Endothelial cell of umbilical vein (primary cell): ENCODE results near the gene TYSND1. TPM values are rescaled to one million over a fixed set of nuclear protein-coding genes. Genes with fewer than 3 reads are reported as not detected.

Experiments
- BruUV-seq: library from RNA; stranded (reverse); fragments of 400-500 nt; replicated peaks from 2 replicates; lab custom pipeline; 2021; lab: Mats Ljungman, UMichigan
- CTCF ChIA-PET: fragments of 300-600, 350-600 bp; sonication (Branson Sonifier 250); formaldehyde crosslinking; loops from one replicate; lab custom pipeline; 2021; ENCODE audit warnings: antibody characterized with exemption, inconsistent platforms; lab: Charles Lee
- POLR2A ChIA-PET: fragments of 300-600, 350-600 bp; sonication (Branson Sonifier 250); formaldehyde crosslinking; loops from one replicate; lab custom pipeline; 2021; ENCODE audit warnings: antibody characterized with exemption, inconsistent platforms; lab: Charles Lee
- DNase-seq: peaks from one replicate; pipeline ENCODE4 v3.0.0-alpha.2; 2011; ENCODE audit warnings: low read depth, low spot score
- FAIRE-seq: peaks from 2 replicates; lab custom pipeline; 2011; peaks lifted over from hg19 to GRCh38; lab: Jason Lieb, UNC
- H2AFZ ChIP-seq: 2 replicates; pipeline ENCODE4 v1.6.0; 2012; ENCODE audit warnings: low read depth, low read length, control low read depth, inconsistent platforms
- H3K27ac ChIP-seq: 2 replicates; pipeline ENCODE4 v1.5.1; 2011; ENCODE audit warnings: low read depth, mild to moderate bottlenecking, control low read depth, low read length, moderate library complexity; ENCODE audit not compliant: insufficient read depth
- H3K27me3 ChIP-seq, 2 experiments: 2 replicates each; pipeline versions ENCODE4 v1.6.0 to v1.6.1; 2011; ENCODE audit warnings: low read length in 2 of 2, mixed read lengths in 1 of 2; ENCODE audit not compliant: control insufficient read depth in 2 of 2, insufficient read depth in 2 of 2
- H3K36me3 ChIP-seq, 2 experiments: 2 replicates in 1 of 2; 3 replicates in 1 of 2; pipeline ENCODE4 v1.5.1; 2011; ENCODE audit warnings: low read length in 2 of 2, mild to moderate bottlenecking in 1 of 2, moderate library complexity in 1 of 2; ENCODE audit not compliant: control insufficient read depth in 2 of 2, insufficient read depth in 2 of 2; ENCODE audit errors: extremely low read depth in 1 of 2
- H3K4me1 ChIP-seq: 3 replicates; pipeline ENCODE4 v1.5.1; 2011; ENCODE audit warnings: mild to moderate bottlenecking, low read length; ENCODE audit not compliant: control insufficient read depth, insufficient read depth; ENCODE audit errors: extremely low read depth
- H3K4me2 ChIP-seq: 2 replicates; pipeline ENCODE4 v1.6.1; 2011; ENCODE audit warnings: low read length, control low read depth, mixed read lengths; ENCODE audit not compliant: insufficient read depth
- H3K4me3 ChIP-seq, 3 experiments: fragments of 200-600 bp in 1 of 3; sonication (generic), shearing (Covaris generic) in 1 of 3; replicated peaks in 1 of 3; 2 replicates each; pipeline ENCODE4 v1.5.1; 2011 to 2016; ENCODE audit warnings: control low read depth in 3 of 3, low read length in 3 of 3, mild to moderate bottlenecking in 2 of 3, inconsistent platforms in 1 of 3, low read depth in 1 of 3, moderate library complexity in 1 of 3; ENCODE audit not compliant: insufficient read depth in 1 of 3
- H3K79me2 ChIP-seq: 2 replicates; pipeline ENCODE4 v1.6.0; 2012; ENCODE audit warnings: low read length, inconsistent platforms; ENCODE audit not compliant: control insufficient read depth, insufficient read depth
- H3K9ac ChIP-seq: replicated peaks from 2 replicates; pipeline ENCODE3; 2011; ENCODE audit warnings: low read length, control low read depth; ENCODE audit not compliant: insufficient read depth; ENCODE audit errors: extremely low read depth
- H3K9me1 ChIP-seq: replicated peaks from 3 replicates; pipeline ENCODE4 v1.6.0; 2011; ENCODE audit warnings: mild to moderate bottlenecking, low read length; ENCODE audit not compliant: control insufficient read depth, insufficient read depth; ENCODE audit errors: extremely low read depth
- H3K9me3 ChIP-seq: replicated peaks from 2 replicates; pipeline ENCODE4 v1.5.1; 2012; ENCODE audit warnings: low read length, inconsistent platforms; ENCODE audit not compliant: control insufficient read depth, insufficient read depth
- H4K20me1 ChIP-seq: replicated peaks from 2 replicates; pipeline ENCODE3; 2011; ENCODE audit warnings: mild to moderate bottlenecking, low read length; ENCODE audit not compliant: control insufficient read depth, insufficient read depth; ENCODE audit errors: extremely low read depth
- CTCF ChIP-seq, 2 donors: IDR thresholded peaks; 1 replicate in 1 of 2; 2 replicates in 1 of 2; pipeline ENCODE4 v1.5.1; 2011; ENCODE audit warnings: low read length in 2 of 2, mild to moderate bottlenecking in 2 of 2, moderate library complexity in 2 of 2, control low read depth in 1 of 2, inconsistent platforms in 1 of 2, low read depth in 1 of 2; ENCODE audit not compliant: insufficient read depth in 1 of 2; ENCODE audit errors: extremely low read depth in 1 of 2
- EZH2 ChIP-seq: IDR thresholded peaks from 2 replicates; pipeline ENCODE4 v1.6.1; 2012; ENCODE audit warnings: borderline replicate concordance, low read depth, mild to moderate bottlenecking, moderate library complexity, low read length, inconsistent platforms; ENCODE audit not compliant: severe bottlenecking
- FOS ChIP-seq: IDR thresholded peaks from 2 replicates; pipeline ENCODE4 v1.6.1; 2011; ENCODE audit warnings: mild to moderate bottlenecking, low read length, moderate library complexity, borderline replicate concordance; ENCODE audit not compliant: insufficient read depth
- GATA2 ChIP-seq: IDR thresholded peaks from 2 replicates; pipeline ENCODE4 v1.7.0; 2011; ENCODE audit warnings: low read depth, mild to moderate bottlenecking, moderate library complexity, mixed read lengths, low read length; ENCODE audit not compliant: insufficient read length, insufficient read depth
- JUN ChIP-seq: IDR thresholded peaks from 2 replicates; pipeline ENCODE4 v1.6.1; 2011; ENCODE audit warnings: borderline replicate concordance, low read depth; ENCODE audit not compliant: insufficient read length, insufficient read depth
- MAX ChIP-seq: IDR thresholded peaks from 2 replicates; pipeline ENCODE4 v1.6.1; 2011; ENCODE audit not compliant: insufficient read depth, insufficient read length
- MYC ChIP-seq: IDR thresholded peaks from one replicate; pipeline ENCODE4 v1.6.1; 2011; ENCODE audit warnings: mild to moderate bottlenecking, low read depth, low read length
- POLR2A ChIP-seq: IDR thresholded peaks from 2 replicates; pipeline ENCODE4 v1.6.1; 2012; ENCODE audit warnings: low read depth, mild to moderate bottlenecking, control low read depth, low read length
- POLR2AphosphoS5 ChIP-seq: IDR thresholded peaks from 2 replicates; pipeline ENCODE4 v1.6.1; 2012; ENCODE audit warnings: low read depth, mild to moderate bottlenecking, control low read depth, low read length, moderate library complexity; ENCODE audit not compliant: insufficient read depth
- dilution Hi-C: fragments of 300-500 bp; cut with MboI; formaldehyde crosslinking; loops from one replicate; pipeline ENCODE4 v1.15.0; 2019; ENCODE audit warnings: low sequenced_read_pairs; ENCODE audit not compliant: extremely low pct_ligation_motif_present
- intact Hi-C: fragments of 100-400 bp; cut with micrococcal nuclease; formaldehyde crosslinking; loops from one replicate; pipeline ENCODE4 v1.10.0; 2022
- polyA plus RNA-seq, 4 experiments: library from polyadenylated mRNA; depleted of rRNA in 3 of 4; stranded (reverse) in 3 of 4; unstranded in 1 of 4; fragments of >200 nt; gene quantifications; 2 replicates each; pipeline versions ENCODE4 v1.2.1 to v1.2.3, GENCODE V29; 2011 to 2012; ENCODE audit warnings: missing spikeins in 1 of 4
- total RNA-seq: library from RNA; stranded (reverse); gene quantifications from 2 replicates; pipeline ENCODE4 v1.2.3, GENCODE V29; 2021

The TYSND1 gene
- total and polyA plus RNA-seq, 2 donors (not counting 3 experiments of a cell fraction or from before 2014, with no cell fraction given) = 5.1 to 7.8 TPM

DNA sequence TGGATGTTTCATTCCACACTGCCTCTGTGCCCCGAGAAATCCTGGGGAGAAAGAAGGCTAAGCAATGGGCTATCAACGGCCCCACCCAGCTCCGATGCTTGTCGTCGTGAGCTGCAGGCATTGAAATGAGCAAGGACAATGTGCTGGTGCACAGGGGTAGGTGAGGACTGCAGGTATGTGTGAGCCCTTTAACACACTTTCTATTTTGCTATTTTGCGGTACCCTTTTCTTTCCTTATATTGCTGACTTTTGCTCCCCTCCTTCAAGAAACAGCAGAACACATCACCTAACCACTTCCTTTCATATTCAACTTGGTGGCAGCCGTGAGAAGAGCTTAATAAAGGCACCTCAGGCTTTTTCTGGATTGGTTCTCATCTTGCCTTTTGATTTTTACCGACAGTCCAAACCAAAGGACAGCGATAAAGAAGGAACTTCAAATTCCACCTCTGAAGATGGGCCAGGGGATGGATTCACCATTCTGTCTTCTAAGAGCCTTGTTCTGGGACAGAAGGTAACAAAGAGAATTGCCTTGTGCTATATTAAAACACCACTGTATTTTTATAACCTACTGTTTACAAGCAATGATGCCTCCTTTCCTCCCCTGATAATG lies 53.1 kb downstream of the TYSND1 start:
- Histone ChIP-seq H3K9me1 (no peaks in the 10 kb centered on the region), H3K4me2 (no peak overlapping the region), H4K20me1 (no peaks in the 10 kb centered on the region), H3K4me3 (no peak overlapping the region), H3K27me3 (peaks cover 12 to 40% of the 10 kb centered on the region in 2 experiments), H3K9me3 (no peaks in the 10 kb centered on the region), H3K4me1 (no peaks in the 10 kb centered on the region), H2AFZ (no peak overlapping the region), H3K27ac (no peak overlapping the region), H3K36me3 (no peaks in the 10 kb centered on the region), H3K79me2 (no peaks in the 10 kb centered on the region), H3K9ac (no peak overlapping the region)
- intact Hi-C loops (no loop called here), dilution Hi-C loops (no loop called here)
- TF ChIP-seq POLR2AphosphoS5 (no peak), FOS (no peak), MYC (no peak), EZH2 (no peak), JUN (no peak), MAX (no peak), POLR2A (no peak), GATA2 (no peak), CTCF (IDR thresholded peaks at IDR 0.05; ENCODE audit: extremely low read depth in 1 of 2, insufficient read depth in 1 of 2, low read depth in 1 of 2, low read length in 2 of 2) (no peak)
- ChIA-PET CTCF (interaction anchor here (1.1 to 4.6 kb wide), 2 partner anchors 14 to 22 kb away, joined by 6 to 30 read pairs; no protein-coding TSS in a partner anchor), POLR2A (no interaction called here)
- FAIRE-seq (no peak), DNase-seq (no peak)
- BruUV-seq = no TSS peak
